HFFc6 (cell line): ENCODE results near the gene CSTB. TPM values are rescaled to one million over a fixed set of nuclear protein-coding genes. Genes with fewer than 3 reads are reported as not detected.

Experiments used
- DNase-seq: peaks from one replicate; pipeline ENCODE4 v3.0.0-alpha.2; 2018
- H3K27ac Mint-ChIP-seq: 2 replicates; pipeline ENCODE4 v1.8.0; 2020; ENCODE audit warnings: mild to moderate bottlenecking, mixed read lengths
- H3K27me3 Mint-ChIP-seq: 2 replicates; pipeline ENCODE4 v1.8.0; 2021; ENCODE audit warnings: mild to moderate bottlenecking, moderate library complexity, mixed read lengths; ENCODE audit not compliant: insufficient read depth
- H3K36me3 Mint-ChIP-seq: 2 replicates; pipeline ENCODE4 v1.8.0; 2021; ENCODE audit warnings: low read depth, mixed read lengths
- H3K4me1 Mint-ChIP-seq: 2 replicates; pipeline ENCODE4 v1.8.0; 2020; ENCODE audit warnings: low read depth, mixed read lengths
- H3K4me3 Mint-ChIP-seq: 2 replicates; pipeline ENCODE4 v1.8.0; 2020; ENCODE audit warnings: mild to moderate bottlenecking, moderate library complexity, mixed read lengths
- H3K9me3 Mint-ChIP-seq: 2 replicates; pipeline ENCODE4 v1.8.0; 2020; ENCODE audit warnings: mild to moderate bottlenecking, mixed read lengths
- CTCF ChIP-seq: fragments of 200-600 bp; sonication (generic); IDR thresholded peaks from 2 replicates; pipeline ENCODE4 v1.5.0; 2021; ENCODE audit warnings: antibody characterized with exemption, mild to moderate bottlenecking
- total RNA-seq, 6 experiments: library from RNA; stranded (reverse); fragmentation: NEBNext Ultra II Directional; extraction: Animal tissue kit (Norgen Biotek cat#: 25700); gene quantifications; 2 replicates in 1 of 6; 3 replicates in 5 of 6; pipeline ENCODE4 v1.2.3, GENCODE V29; 2021

CSTB gene
- total RNA-seq, 6 experiments from 2014 or later, result 56.7 to 71.4 (median 66.9) TPM

- no peak for TF ChIP-seq CTCF
- H3K27me3 Mint-ChIP-seq, result peaks cover 6% of the 10 kb centered on the region
- no peak overlapping the region for H3K4me3 Mint-ChIP-seq
- H3K9me3 Mint-ChIP-seq, result no peaks in the 10 kb centered on the region
- H3K36me3 Mint-ChIP-seq, result peaks cover 15% of the 10 kb centered on the region
- peaks cover 34% of the 10 kb centered on the region for H3K4me1 Mint-ChIP-seq
- no peak overlapping the region for H3K27ac Mint-ChIP-seq
- no peak for DNase-seq
Observed at GRCh38 chr21:43734928-43735229, 41.2 kb downstream of the CSTB start.

- peak overlapping the region; percentile 94 for H3K27ac Mint-ChIP-seq
Observed at GRCh38 chr21:43734131-43734927, 41.8 kb downstream of the CSTB start.

GRCh38 chr21:43733529-43734071, 42.5 kb downstream of the CSTB start:
- H3K27ac Mint-ChIP-seq, result peak overlapping the region; percentile 94
- peak overlapping the region; percentile 70 for H3K4me3 Mint-ChIP-seq
- peaks cover 39% of the 10 kb centered on the region for H3K4me1 Mint-ChIP-seq
- no peak for TF ChIP-seq CTCF
- peak; percentile 74 for DNase-seq
- no peaks in the 10 kb centered on the region for H3K9me3 Mint-ChIP-seq
- peaks cover 12% of the 10 kb centered on the region; the same call in 1 of the 2 replicates for H3K36me3 Mint-ChIP-seq
- H3K27me3 Mint-ChIP-seq, result peaks cover 6% of the 10 kb centered on the region

More at GRCh38 chr21:43734131-43734927, 41.8 kb downstream of the CSTB start:
- Mint-ChIP-seq H3K9me3 (no peaks in the 10 kb centered on the region), H3K4me3 (peak overlapping the region; percentile 70; the same call in 1 of the 2 replicates), H3K36me3 (peaks cover 12% of the 10 kb centered on the region), H3K4me1 (peaks cover 36% of the 10 kb centered on the region), H3K27me3 (peaks cover 6% of the 10 kb centered on the region)
- no peak for TF ChIP-seq CTCF
- no peak for DNase-seq

- Mint-ChIP-seq H3K27me3 (peaks cover 6% of the 10 kb centered on the region), H3K4me3 (peak overlapping the region; percentile 70), H3K9me3 (no peaks in the 10 kb centered on the region), H3K36me3 (peaks cover 12% of the 10 kb centered on the region; the same call in 1 of the 2 replicates), H3K4me1 (peaks cover 44% of the 10 kb centered on the region), H3K27ac (peak overlapping the region; percentile 94)
- no peak for DNase-seq
- no peak for TF ChIP-seq CTCF
Observed at GRCh38 chr21:43733060-43733459, 43.0 kb downstream of the CSTB start.

- no peak for DNase-seq
- H3K4me3 Mint-ChIP-seq, result no peak overlapping the region
- TF ChIP-seq CTCF, result no peak
- H3K4me1 Mint-ChIP-seq, result peaks cover 53% of the 10 kb centered on the region
- peaks cover 12% of the 10 kb centered on the region; the same call in 1 of the 2 replicates for H3K36me3 Mint-ChIP-seq
- H3K9me3 Mint-ChIP-seq, result no peaks in the 10 kb centered on the region
- peak overlapping the region; percentile 48 for H3K27ac Mint-ChIP-seq
- peaks cover 6% of the 10 kb centered on the region for H3K27me3 Mint-ChIP-seq
Observed at GRCh38 chr21:43731891-43732711, 44.0 kb downstream of the CSTB start.
